ENCODE measurements around the gene ANGPTL4.

The ANGPTL4 gene

DNA sequence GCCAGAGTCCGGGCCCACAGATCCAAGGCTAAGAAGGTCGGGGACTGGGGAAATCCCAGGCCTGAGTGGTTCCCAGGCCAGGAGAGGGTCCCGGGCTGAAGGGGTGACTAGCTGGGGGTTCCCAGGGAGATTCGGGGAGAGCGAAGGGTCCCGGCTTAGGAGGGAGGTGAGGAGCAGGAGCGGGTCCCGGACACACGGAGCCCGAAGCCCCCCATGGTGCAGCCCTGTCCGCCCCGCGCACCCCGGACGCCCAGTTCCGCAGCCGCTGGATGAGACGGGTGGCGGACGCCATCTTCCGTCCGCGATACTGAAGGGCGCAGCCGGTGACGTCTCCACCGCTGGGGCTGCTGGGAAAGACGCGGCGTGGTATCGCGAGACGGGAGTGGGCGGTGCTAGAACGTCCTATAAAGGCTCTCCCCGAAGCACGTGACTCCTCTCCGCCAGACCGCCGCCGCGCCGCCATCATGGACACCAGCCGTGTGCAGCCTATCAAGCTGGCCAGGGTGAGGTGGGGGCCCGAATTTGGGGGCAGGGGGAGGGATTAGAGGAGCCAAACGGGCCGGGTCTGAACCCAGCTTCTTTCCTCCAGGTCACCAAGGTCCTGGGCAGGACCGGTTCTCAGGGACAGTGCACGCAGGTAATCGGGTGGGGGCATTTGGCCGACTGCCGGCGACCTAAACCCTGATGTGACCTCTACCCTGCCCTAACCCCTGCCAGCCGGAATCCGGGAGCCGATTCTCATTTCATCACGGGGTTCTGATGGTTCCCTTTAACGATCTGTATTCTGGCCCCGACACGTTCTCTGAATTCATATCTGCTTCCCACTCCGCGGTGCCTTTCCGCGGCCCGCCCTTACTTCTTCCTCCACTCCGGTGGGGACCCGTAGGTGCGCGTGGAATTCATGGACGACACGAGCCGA, 42.6 kb upstream of the ANGPTL4 start, which contains the start of the genes NDUFA7 and RPS28:
Gene NDUFA7, minus strand, starts transcription at position 309 of the 919 bp plus-strand sequence. Its CDS starts 17 bp downstream, at position 292.
Gene RPS28, plus strand, starts transcription at position 430 of the 919 bp plus-strand sequence. Its CDS starts 35 bp downstream, at position 465.
- peak; percentile 62 for DNase-seq (ENCODE audit: low read depth, low spot score)

DNA sequence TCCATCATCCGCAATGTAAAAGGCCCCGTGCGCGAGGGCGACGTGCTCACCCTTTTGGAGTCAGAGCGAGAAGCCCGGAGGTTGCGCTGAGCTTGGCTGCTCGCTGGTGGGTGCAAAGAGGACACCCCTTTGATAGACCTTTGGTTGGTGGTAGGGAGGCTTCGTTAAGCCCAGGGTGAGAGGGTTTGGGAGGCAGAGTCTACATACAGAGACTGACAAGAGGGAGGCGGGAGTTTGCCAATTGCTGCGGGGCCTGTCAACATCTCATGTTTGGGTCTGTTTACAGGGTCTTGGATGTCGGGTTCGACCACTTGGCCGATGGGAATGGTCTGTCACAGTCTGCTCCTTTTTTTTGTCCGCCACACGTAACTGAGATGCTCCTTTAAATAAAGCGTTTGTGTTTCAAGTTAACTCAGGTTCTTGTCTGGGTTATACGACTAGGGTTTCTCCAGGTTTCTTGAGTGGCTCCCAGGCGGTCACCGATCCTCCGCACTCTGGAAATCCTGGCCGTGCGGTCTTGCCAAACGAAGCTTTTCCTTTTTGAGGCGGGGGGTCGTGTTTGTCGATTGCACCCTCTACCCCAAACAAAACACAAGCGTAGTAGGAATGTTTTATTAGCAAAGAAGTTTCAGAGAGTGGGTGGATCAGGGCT, 41.8 kb upstream of the ANGPTL4 start:
- no peak for DNase-seq (ENCODE audit: low read depth, low spot score)
- ChIA-PET CTCF (interaction anchor here (2.1 kb wide), 1 partner anchor 11 kb away, joined by 5 read pairs; no protein-coding TSS in a partner anchor), POLR2A (interaction anchor here (0.6 to 2.3 kb wide), 8 partner anchors 9 to 419 kb away, joined by 3 to 10 read pairs (median 3); partner anchors contain the start of gene RAB11B)
- TF ChIP-seq, protein P1, sequence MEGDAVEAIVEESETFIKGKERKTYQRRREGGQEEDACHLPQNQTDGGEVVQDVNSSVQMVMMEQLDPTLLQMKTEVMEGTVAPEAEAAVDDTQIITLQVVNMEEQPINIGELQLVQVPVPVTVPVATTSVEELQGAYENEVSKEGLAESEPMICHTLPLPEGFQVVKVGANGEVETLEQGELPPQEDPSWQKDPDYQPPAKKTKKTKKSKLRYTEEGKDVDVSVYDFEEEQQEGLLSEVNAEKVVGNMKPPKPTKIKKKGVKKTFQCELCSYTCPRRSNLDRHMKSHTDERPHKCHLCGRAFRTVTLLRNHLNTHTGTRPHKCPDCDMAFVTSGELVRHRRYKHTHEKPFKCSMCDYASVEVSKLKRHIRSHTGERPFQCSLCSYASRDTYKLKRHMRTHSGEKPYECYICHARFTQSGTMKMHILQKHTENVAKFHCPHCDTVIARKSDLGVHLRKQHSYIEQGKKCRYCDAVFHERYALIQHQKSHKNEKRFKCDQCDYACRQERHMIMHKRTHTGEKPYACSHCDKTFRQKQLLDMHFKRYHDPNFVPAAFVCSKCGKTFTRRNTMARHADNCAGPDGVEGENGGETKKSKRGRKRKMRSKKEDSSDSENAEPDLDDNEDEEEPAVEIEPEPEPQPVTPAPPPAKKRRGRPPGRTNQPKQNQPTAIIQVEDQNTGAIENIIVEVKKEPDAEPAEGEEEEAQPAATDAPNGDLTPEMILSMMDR (IDR thresholded peaks at IDR 0.05; ENCODE audit: insufficient read depth, low read length, missing control alignments): no peak
- H3K4me3 ChIP-seq (ENCODE audit: low read depth, low read length): peak overlapping the region; percentile 99

More for the DNA sequence above, 42.6 kb upstream of the ANGPTL4 start, which contains the start of the genes NDUFA7 and RPS28:
- ChIA-PET CTCF (interaction anchor here (0.6 to 2.1 kb wide), 5 partner anchors 10 to 258 kb away, joined by 3 to 10 read pairs (median 5); no protein-coding TSS in a partner anchor), POLR2A (interaction anchor here (0.6 to 2.3 kb wide), 10 partner anchors 10 to 418 kb away, joined by 3 to 10 read pairs (median 3); partner anchors contain the start of gene RAB11B)
- TF ChIP-seq, protein P1 (IDR thresholded peaks at IDR 0.05; ENCODE audit: insufficient read depth, low read length, missing control alignments): peak; percentile 25
- H3K4me3 ChIP-seq (ENCODE audit: low read depth, low read length): peak within 1 kb of the TSS; percentile 99

DNA sequence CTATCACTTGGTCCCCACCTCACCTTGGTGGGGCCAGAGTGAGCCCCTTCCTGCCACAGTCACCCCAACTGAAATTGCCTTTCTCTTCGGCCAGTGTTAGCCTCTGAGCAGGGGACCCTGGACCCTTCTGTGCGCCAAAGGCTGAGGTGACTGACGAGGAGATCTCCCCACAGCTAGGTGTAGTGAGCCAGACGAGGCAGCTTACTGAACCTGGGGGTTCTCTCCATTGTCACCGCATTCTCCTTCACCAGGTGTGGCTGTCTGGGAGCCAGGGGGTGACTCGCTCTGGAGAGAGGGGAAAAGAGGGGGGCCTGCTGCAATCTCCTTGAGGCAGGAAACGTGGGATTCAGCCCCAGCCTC, 41.3 kb upstream of the ANGPTL4 start:
- CTCF ChIA-PET: no interaction called here
- TF ChIP-seq, protein P1 (IDR thresholded peaks at IDR 0.05; ENCODE audit: insufficient read depth, low read length, missing control alignments): no peak
- POLR2A ChIA-PET: interaction anchor here (1.8 to 2.3 kb wide), 2 partner anchors 12 to 68 kb away, joined by 5 to 10 read pairs; partner anchors contain the start of gene RAB11B
- peak overlapping the region; percentile 99 for H3K4me3 ChIP-seq (ENCODE audit: low read depth, low read length)
- DNase-seq (ENCODE audit: low read depth, low spot score): no peak

DNA sequence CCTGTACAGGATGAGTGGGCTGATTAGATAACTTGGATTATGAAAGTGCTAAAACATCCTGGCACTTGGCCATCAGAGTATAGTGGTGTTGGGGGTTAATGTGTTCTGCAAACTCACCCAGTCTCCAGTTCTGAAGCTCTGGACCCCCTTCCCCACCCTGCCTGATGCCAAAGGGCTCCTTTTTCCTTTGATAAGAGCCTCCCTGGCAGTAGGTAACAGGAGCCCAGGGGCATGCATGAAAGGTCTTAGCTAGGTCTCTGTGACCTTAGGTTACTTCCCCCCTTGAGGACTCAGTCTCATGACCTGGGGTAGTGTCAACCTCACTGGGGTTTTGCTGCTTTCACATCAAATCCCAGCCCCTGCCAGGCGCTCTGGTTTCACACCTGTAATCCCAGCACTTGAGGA, 40.2 kb upstream of the ANGPTL4 start:
- H3K4me3 ChIP-seq (ENCODE audit: low read depth, low read length): no peak overlapping the region
- no peak for DNase-seq (ENCODE audit: low read depth, low spot score)
- ChIA-PET POLR2A (interaction anchor here (0.7 to 1.0 kb wide), 2 partner anchors 8 to 207 kb away, joined by 3 read pairs; no protein-coding TSS in a partner anchor), CTCF (interaction anchor here (0.6 to 2.9 kb wide), 5 partner anchors 11 to 291 kb away, joined by 3 to 15 read pairs (median 4); no protein-coding TSS in a partner anchor)
- TF ChIP-seq, protein P1 (IDR thresholded peaks at IDR 0.05; ENCODE audit: insufficient read depth, low read length, missing control alignments): no peak

DNA sequence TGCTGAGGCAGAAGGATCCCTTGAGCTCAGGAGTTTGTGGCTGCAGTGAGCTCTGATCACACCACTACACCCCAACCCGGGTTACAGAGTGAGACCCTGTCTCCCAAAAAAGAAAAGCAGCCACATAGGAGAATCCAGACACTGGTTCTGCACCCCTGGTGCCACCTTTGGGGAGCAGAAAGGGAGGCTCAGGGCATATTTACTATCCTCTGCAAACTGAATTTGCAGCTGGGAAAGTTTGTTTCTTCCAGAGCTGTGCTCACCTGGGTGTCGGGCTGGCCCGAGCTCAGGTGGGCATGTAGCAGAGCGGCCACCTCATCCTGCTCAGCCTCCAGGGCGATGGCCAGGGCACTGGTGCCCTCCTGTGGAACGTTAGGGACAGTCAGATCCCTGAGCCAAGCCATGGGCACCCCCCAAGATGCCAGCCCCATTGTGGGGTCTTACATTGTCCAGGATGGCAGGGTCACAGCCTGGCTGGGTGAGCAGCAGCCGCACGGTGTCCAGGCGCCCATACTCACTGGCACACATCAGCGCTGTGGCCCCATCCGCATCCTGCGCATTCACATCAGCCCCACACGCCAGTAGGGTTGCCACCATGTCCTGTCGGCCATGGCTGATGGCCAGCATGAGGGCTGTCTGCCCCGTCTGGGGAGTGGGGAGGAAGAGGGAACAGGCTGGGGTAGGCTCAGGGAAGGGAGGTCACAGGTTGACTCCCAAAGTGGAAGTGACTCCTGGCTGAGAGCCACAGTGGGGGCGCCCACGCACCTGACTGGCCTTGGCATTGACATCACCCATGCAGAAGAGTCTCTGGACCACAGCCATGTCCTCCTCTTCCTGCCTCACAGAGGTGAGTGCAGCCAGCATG, 39.5 kb upstream of the ANGPTL4 start:
- CTCF ChIA-PET: interaction anchor here (0.8 to 2.9 kb wide), 5 partner anchors 10 to 257 kb away, joined by 3 to 15 read pairs (median 4); no protein-coding TSS in a partner anchor
- DNase-seq (ENCODE audit: low read depth, low spot score): no peak
- POLR2A ChIA-PET: interaction anchor here (0.7 to 1.0 kb wide), 2 partner anchors 8 to 206 kb away, joined by 3 read pairs; no protein-coding TSS in a partner anchor
- H3K4me3 ChIP-seq (ENCODE audit: low read depth, low read length): no peak overlapping the region
- TF ChIP-seq, protein P1 (IDR thresholded peaks at IDR 0.05; ENCODE audit: insufficient read depth, low read length, missing control alignments): no peak

All from AG04449 (cell line).